ENCODE results near the gene FEN1. TPM values are rescaled to one million over a fixed set of nuclear protein-coding genes. Genes with fewer than 3 reads are reported as not detected.

Gene FEN1
- total and polyA plus RNA-seq, 2 donors (not counting 1 experiment from before 2014, with no cell fraction given): 3.8 to 14.0 TPM

GRCh38 chr11:61827571-61828378 is 35.1 kb downstream of the FEN1 start, which contains the start of gene FADS2:
Gene FADS2 (plus strand): TSS chr11:61828300. CDS start chr11:61828391, 91 bp downstream.
- H3K4me1 ChIP-seq (ENCODE audit: control insufficient read depth, extremely low read depth, insufficient read depth, low read length): peaks cover 18% of the 10 kb centered on the region
- H3K27ac ChIP-seq (ENCODE audit: insufficient read depth, low read length): peak within 1 kb of the TSS; percentile 75
- no peaks in the 10 kb centered on the region for H3K27me3 ChIP-seq (ENCODE audit: control insufficient read depth, insufficient read depth, low read length)
- peak within 1 kb of the TSS; percentile 99 for H3K4me2 ChIP-seq (ENCODE audit: extremely low read depth, insufficient read depth, low read length)
- H3K4me3 ChIP-seq (replicated peaks in 1 of 4; ENCODE audit: control extremely low read depth in 1 of 4, insufficient read depth in 1 of 4, low read depth in 3 of 4, low read length in 4 of 4): peak within 1 kb of the TSS; percentile 83 to 98 (median 88)
- no peaks in the 10 kb centered on the region for H3K9me3 ChIP-seq (ENCODE audit: control insufficient read depth, insufficient read depth, low read depth, low read length)
- peak within 1 kb of the TSS; percentile 71 for H3K9ac ChIP-seq (ENCODE audit: insufficient read depth, low read length)
- H4K20me1 ChIP-seq (ENCODE audit: control insufficient read depth, extremely low read depth, insufficient read depth, low read length): peaks cover 2% of the 10 kb centered on the region
- peaks cover 10% of the 10 kb centered on the region for H3K36me3 ChIP-seq (ENCODE audit: control insufficient read depth, insufficient read depth, low read length)
- DNase-seq (ENCODE audit: low read depth in 2 of 2): peak; percentile 97 to 98
- no peak for TF ChIP-seq EZH2 (IDR thresholded peaks at IDR 0.05; ENCODE audit: low read length, missing control alignments)
- no peak for TF ChIP-seq CTCF (conservative IDR thresholded peaks at IDR 0.05 in 1 of 2, IDR thresholded peaks at IDR 0.05 in 1 of 2; ENCODE audit: low read depth in 1 of 2, low read length in 2 of 2)
- H3K79me2 ChIP-seq (ENCODE audit: control insufficient read depth, insufficient read depth, low read length): peaks cover 46% of the 10 kb centered on the region
- peak within 1 kb of the TSS; percentile 15 for H2AFZ ChIP-seq (ENCODE audit: low read length)

- Histone ChIP-seq H3K4me1 (ENCODE audit: control insufficient read depth, extremely low read depth, insufficient read depth, low read length) (peaks cover 19% of the 10 kb centered on the region), H3K4me3 (replicated peaks in 1 of 4; ENCODE audit: control extremely low read depth in 1 of 4, insufficient read depth in 1 of 4, low read depth in 3 of 4, low read length in 4 of 4) (peak overlapping the region; percentile 83 to 98 (median 88)), H3K27me3 (ENCODE audit: control insufficient read depth, insufficient read depth, low read length) (no peaks in the 10 kb centered on the region), H3K79me2 (ENCODE audit: control insufficient read depth, insufficient read depth, low read length) (peaks cover 52% of the 10 kb centered on the region), H3K4me2 (ENCODE audit: extremely low read depth, insufficient read depth, low read length) (peak overlapping the region; percentile 99), H3K9ac (ENCODE audit: insufficient read depth, low read length) (peak overlapping the region; percentile 71), H3K36me3 (ENCODE audit: control insufficient read depth, insufficient read depth, low read length) (peaks cover 15% of the 10 kb centered on the region), H3K27ac (ENCODE audit: insufficient read depth, low read length) (peak overlapping the region; percentile 75), H4K20me1 (ENCODE audit: control insufficient read depth, extremely low read depth, insufficient read depth, low read length) (peaks cover 2% of the 10 kb centered on the region), H2AFZ (ENCODE audit: low read length) (no peak overlapping the region), H3K9me3 (ENCODE audit: control insufficient read depth, insufficient read depth, low read depth, low read length) (no peaks in the 10 kb centered on the region)
- DNase-seq (ENCODE audit: low read depth in 2 of 2): no peak
- TF ChIP-seq CTCF (conservative IDR thresholded peaks at IDR 0.05 in 1 of 2, IDR thresholded peaks at IDR 0.05 in 1 of 2; ENCODE audit: low read depth in 1 of 2, low read length in 2 of 2) (no peak), EZH2 (IDR thresholded peaks at IDR 0.05; ENCODE audit: low read length, missing control alignments) (no peak)
These were observed 35.6 kb downstream of the FEN1 start for GRCh38 chr11:61828379-61828628.

GRCh38 chr11:61828629-61829407 is 36.1 kb downstream of the FEN1 start:
- Histone ChIP-seq H3K36me3 (ENCODE audit: control insufficient read depth, insufficient read depth, low read length) (peaks cover 17% of the 10 kb centered on the region), H3K9ac (ENCODE audit: insufficient read depth, low read length) (peak overlapping the region; percentile 71), H3K4me2 (ENCODE audit: extremely low read depth, insufficient read depth, low read length) (peak overlapping the region; percentile 99), H3K4me1 (ENCODE audit: control insufficient read depth, extremely low read depth, insufficient read depth, low read length) (peaks cover 22% of the 10 kb centered on the region), H3K9me3 (ENCODE audit: control insufficient read depth, insufficient read depth, low read depth, low read length) (no peaks in the 10 kb centered on the region), H2AFZ (ENCODE audit: low read length) (no peak overlapping the region), H3K27ac (ENCODE audit: insufficient read depth, low read length) (peak overlapping the region; percentile 75), H3K27me3 (ENCODE audit: control insufficient read depth, insufficient read depth, low read length) (no peaks in the 10 kb centered on the region), H3K79me2 (ENCODE audit: control insufficient read depth, insufficient read depth, low read length) (peaks cover 57% of the 10 kb centered on the region), H3K4me3 (replicated peaks in 1 of 4; ENCODE audit: control extremely low read depth in 1 of 4, insufficient read depth in 1 of 4, low read depth in 3 of 4, low read length in 4 of 4) (peak overlapping the region; percentile 83 to 98 (median 88)), H4K20me1 (ENCODE audit: control insufficient read depth, extremely low read depth, insufficient read depth, low read length) (peaks cover 2% of the 10 kb centered on the region)
- DNase-seq (ENCODE audit: low read depth in 2 of 2): peak; percentile 27 to 36
- TF ChIP-seq CTCF (conservative IDR thresholded peaks at IDR 0.05 in 1 of 2, IDR thresholded peaks at IDR 0.05 in 1 of 2; ENCODE audit: low read depth in 1 of 2, low read length in 2 of 2) (peak; percentile 41 to 50), EZH2 (IDR thresholded peaks at IDR 0.05; ENCODE audit: low read length, missing control alignments) (no peak)

All from fibroblast of lung (primary cell).